Activated CD8-positive, alpha-beta memory T cell treated with anti-CD3 and anti-CD28 coated beads, Interleukin-2, amount 50 U/mL, for 4 hours (primary cell): ENCODE results near the gene KRTAP10-11.
"Not testable (repeated sequence)": the region's sequence is repeated elsewhere in the genome, so short reads cannot be mapped to it uniquely, and the experiment has no call there.

Experiments used
- DNase-seq: peaks from one replicate; pipeline ENCODE4 v3.0.0-alpha.2; 2020

Gene KRTAP10-11

DNA sequence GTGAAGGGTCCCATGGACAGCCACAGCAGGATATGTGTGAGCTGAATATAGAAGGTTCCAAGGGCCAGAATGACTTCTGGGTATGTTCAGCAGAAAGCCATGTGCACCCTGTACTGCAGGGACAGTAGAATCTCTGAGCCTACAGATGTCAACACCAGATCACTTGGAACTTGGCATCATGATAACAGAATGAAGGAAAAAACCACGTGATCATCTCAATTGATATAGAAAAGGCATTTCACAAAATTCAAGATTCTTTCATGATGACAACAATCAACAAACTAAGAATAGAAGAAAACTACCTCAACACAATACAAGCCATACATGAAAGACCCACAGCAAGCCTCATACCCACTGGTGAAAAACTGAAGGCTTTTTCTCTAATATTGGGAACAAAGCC lies 21.4 kb downstream of the KRTAP10-11 start:
- DNase-seq, result no peak

DNA sequence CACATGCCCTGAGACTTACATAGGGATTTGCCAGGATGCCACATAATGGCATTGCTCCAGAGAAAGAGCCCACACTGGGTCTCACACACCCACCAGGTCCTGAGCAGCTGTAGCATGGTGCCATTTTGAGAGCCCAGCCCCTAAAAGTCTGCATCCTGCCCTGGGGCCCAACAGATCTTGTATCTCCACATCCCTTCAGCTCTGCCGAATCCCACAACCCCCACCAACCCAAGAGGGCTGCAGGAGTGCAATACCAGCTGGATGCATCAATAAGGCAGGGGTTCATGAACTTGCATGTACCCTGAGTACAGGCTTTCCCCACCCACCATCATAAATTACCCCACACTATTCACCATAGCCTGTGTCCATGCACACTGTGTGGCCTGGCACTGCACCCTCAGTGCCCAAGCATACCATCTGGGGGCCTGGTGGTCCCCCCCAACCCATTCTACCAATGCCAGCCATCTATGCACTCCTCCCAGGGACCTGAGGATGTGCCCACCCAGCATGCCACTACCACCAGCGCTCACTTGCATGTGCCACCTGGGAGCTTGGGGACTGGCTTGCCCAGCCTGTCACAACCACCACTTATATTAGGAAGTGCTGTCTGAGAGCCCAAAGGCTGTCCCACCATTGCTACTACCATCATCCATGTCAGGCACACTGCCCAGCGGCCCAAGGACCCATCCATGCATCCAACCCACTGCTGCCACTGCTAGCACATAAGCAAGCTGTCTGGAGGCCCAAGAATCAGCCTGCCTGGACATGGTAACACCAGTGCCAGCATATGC lies 24.6 kb downstream of the KRTAP10-11 start:
- no peak for DNase-seq

DNA sequence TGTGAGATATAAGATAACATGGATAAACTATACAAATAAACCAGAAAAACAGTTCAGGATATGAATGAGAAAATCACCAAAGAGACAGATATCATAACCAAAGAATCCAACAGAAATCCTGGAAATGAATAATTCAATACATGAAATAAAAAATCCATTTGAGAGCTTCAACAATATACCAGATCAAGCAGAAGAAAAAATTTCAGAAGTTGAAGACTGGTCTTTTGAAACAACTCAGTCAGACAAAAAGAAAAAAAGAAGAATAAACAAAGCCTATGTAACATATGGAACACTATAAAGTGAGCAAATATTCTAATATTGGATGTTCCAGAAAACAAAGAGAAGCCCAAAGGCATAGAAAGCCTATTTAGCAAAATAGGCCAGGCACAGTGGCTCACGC lies 25.7 kb downstream of the KRTAP10-11 start:
- no peak for DNase-seq

DNA sequence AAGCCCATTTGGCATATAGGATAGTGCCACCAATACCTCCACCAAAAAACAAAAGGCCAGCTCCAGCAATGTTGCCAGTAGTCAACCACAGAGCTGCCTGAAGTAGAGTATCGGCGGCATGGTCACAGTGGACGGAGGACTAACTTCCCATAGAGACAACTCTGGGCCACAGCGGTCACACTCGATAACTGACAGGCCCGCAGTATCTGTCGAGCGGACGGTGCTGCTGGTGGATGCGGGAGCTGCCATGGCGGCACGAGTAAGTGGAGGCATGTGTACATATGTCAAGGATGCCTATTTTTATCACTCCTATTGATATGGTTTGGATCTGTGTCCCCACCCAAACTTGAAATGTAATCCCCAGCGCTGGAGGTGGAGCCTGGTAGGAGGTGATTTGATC lies 31.7 kb downstream of the KRTAP10-11 start:
- DNase-seq, result no peak

DNA sequence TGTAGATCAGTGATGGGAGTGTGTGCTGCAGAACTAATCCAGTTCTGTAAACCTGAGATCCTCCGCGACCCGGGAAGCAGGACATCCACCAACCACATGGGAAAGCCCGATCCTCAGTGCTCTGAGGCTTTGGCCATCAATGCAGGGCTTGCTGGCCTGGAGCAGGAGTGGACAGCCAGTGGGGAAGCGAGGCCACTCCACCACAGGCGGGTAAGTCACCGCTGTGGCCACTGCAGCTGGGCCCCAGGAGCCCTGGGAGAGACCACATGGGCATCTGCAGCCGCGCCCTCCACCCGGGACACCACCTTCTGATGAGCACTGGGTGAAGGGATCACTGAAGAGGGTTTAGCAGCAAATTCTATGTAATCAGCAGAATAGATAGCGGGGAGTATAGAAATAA lies 34.9 kb downstream of the KRTAP10-11 start:
- DNase-seq, result no peak

DNA sequence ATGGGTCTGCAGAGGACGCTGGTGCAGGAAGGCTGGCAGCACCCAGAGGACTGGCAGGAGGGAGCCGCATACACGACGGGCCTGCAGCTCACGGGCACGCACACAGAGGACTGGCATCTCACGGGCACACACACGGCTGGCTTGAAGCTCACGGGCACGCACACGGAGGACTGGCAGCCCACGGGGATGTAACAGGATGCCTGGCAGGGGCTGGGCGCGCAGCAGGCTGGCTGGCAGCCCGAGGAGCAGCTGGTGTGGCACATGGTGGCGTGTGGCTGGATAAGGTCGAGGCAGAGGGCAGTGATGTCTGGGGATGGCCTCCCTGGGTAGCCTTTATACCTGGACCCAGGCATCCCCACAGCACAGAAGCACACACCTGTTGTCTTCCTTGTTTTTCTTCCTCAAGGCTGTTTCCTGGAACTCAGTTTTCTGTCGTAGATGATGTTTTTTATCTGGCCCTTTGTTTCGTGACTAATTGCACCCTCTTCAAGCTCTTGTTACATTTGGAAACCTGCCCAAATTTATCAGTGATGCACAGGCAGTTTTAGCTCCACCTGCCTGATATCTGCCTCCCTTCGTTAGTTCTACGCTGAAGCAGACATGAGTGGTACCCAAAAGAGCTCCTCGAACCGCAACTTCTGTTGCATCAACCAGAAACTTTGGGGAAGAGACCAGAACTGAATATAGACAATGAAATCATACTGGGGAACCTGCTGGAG lies 35.8 kb downstream of the KRTAP10-11 start, which contains the start of gene KRTAP12-1:
KRTAP12-1 (minus strand) TSS at position 303 of the 719 bp plus-strand sequence; CDS start at position 263, 40 bp downstream.
- no peak for DNase-seq

DNA sequence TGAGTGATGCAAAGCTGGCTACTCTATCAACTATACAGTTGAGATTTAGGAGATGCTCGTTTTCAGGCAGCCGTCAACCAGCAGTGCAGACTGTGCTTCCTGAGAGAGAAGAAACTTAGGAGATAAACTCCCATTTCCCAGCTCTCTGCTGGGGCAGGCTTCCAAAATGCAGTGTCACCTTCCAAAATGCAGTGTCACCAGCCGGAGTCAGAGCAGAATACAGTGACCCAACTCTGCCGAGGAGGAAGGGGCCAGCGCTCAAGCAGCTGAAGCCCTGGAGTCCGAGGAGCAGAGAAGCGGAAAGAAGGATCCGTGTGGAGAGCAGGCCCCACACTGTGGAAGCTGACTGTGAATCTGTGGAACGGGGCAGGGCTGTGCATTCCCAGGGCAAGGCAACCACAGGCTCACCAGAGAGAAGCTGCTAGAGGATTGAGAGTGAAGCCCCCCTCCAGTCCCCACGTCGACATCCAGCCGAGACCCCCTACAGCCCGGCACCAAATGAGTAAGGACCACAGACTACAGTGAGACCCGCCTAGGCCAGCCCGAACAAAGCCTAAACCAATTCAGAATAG lies 36.5 kb downstream of the KRTAP10-11 start:
- DNase-seq, result no peak

DNA sequence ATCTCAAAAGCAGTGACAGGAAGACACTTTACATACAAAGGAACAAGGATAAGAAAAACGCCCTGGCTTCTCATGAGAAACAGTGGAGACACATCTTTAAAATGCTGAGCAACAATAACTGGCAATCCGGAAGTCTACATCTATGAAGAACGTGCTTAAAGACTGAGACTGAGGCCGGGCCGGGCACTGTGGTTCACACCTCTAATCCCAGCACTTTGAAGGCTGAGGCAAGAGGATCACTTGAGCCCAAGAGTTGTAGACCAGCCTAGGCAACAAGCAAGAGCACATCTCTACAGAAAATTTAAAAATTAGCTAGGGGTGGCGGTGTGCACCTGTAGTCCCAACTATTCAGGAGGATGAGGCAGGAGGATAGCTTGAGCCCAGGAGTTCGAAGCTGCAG lies 37.9 kb downstream of the KRTAP10-11 start:
- DNase-seq, result no peak

DNA sequence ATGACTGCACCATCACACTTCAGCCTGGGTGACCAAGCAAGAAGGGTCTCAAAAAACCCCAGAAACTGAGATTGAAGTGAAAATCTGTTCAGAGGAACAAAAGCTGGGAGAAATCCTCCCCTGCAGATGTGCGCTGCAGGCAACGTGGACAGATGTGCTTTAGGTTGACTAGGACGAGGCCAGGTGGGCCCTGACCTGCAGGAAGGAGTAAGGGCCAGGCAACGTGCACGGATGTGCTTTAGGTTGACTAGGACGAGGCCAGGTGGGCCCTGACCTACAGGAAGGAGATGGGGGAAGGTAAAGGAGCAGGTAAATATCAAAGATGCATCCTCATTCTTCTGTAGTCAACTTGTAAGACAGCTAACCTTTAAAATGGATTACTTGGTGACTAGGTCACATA lies 38.3 kb downstream of the KRTAP10-11 start:
- no peak for DNase-seq

DNA sequence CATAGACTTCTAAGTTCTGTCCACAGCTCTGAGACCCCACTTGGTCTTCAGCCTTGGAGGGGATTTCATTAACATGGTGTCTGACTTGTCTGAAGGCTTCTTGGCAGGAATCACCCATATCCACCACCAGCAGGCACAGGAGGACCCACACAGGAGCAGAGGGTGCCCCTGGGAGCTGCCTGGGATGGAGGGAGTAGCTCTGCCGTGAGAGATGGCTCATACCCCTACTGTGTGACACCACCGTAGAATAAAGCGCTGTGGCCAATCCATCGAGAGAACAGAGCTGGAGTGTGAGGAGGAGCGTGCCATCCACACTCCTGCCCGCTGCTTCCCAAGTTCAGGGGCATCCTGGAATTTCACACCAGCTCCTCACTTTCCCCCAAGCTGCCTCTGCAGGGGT lies 38.8 kb downstream of the KRTAP10-11 start:
- not testable (repeated sequence) for DNase-seq

DNA sequence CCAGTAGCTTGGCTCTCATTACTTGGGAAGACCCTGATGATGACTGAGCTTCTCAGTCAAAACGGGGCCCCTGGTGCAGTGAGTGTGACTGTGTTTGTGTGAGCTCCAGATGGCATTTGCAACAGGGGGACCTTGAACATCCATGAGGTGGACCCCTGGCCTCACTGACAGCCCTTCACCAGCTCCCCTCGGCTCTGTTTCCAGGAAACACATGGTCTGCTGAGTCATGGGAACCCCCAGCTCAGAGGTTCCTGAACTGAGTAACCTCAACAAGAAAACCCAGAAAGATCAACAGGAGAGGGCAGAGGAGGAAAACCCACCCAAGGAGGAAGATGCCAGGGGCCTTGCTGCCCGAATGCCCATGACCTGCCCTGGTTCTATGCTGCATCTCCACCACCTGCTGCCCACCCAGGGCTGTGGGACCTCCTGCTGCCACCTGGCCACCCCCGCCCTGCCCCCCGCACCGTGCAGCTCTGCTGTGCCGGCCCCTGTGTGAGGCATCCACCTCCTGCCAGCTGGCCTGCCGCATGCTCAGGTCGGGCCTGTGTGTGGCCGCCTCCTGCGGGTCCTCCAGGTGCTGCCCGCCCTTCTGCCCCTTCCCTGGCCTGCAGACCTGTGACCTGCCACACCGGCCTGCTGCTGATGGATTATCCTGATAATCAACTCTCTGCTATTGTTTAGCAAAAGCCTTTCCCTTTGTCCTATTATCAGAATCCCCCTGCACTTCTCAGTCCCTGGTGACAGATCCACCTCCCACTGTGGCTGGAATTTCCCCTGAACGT lies 40.0 kb downstream of the KRTAP10-11 start:
- DNase-seq, result no peak

DNA sequence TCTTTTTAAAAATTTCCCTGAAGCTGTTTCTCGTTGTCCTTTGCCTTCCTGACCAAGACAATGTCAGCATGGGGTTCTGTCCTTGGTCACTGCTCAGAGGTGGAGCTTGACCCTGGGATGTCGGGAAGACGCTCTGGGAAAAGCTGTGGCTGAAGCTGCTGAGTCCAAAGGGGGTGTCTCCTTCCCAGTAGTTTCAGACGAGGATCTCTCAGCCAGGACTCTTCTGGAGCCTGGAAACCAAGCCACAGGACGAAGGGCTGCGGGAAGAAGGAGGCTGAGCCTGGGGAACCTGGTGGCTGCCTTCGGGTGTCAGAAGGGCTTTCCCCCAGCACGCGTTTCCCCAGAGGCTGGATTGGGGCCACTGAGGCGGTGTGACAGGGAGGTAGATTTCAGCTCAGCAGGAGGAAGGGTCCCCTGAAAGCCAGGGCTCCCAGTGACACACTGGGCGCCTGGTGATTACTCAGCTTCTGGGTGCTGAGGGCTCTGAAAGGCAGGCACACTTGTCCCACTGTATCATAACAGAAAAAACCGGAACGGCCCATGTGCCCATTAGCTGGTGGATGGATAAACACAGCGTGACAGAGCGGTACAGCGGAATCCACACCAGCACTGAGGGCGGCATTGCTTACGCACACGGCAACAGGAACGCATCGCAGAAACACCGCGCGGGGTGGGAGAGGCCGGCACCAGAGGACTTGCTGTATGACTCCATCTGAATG lies 40.8 kb downstream of the KRTAP10-11 start:
- DNase-seq, result no peak

DNA sequence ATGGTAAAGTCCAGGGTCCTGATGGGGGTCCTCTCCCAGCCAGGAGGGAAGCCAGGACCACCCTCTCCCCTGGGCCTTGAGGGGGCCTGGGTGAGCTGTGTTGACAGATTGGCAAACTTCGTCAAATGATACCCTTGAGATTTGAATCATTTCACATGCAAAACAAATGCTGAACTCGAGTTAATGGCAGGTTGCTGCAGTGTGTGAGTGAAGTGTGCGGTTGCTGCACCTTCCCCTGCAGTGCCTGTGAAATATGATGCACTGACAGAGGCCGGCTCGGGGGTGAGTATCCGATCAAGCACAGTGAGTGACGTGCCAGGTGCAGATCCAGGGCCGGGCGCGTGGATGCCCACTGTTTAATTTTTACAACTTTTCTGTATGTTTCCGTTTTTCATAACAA lies 41.5 kb downstream of the KRTAP10-11 start:
- DNase-seq, result no peak

DNA sequence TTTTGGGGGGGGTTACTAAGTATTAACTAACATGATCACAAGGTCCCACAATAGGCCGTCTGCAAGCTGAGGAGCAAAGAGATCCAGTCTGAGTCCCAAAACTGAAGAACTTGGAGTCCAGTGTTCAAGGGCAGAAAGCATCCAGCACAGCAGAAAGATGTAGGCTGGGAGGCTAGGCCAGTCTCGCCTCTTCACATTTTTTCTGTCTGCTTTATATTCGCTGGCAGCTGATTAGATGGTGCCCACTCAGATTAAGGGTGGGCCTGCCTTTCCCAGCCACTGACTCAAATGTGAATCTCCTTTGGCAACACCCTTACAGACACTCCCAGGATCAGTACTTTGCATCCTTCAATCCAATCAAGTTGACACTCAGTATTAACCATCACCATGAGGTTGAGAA lies 43.5 kb downstream of the KRTAP10-11 start:
- not testable (repeated sequence) for DNase-seq

DNA sequence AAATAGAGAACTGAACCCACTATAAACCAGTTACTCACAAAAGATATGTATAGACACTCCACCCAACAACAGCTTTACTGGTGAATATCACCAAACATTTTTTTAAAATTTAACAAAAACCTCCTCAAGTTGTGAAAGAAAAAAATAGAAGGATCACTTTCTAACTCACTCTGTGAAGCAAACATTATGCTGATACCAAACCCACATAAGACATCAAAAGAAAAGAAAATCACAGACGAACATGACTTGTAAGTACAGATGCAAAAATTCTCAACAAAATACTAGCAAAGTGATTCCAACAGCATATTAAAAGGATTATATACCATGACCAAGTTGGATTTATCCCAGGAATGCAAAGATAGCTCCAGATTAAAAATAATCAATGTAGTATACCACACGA lies 45.5 kb downstream of the KRTAP10-11 start:
- DNase-seq, result no peak

DNA sequence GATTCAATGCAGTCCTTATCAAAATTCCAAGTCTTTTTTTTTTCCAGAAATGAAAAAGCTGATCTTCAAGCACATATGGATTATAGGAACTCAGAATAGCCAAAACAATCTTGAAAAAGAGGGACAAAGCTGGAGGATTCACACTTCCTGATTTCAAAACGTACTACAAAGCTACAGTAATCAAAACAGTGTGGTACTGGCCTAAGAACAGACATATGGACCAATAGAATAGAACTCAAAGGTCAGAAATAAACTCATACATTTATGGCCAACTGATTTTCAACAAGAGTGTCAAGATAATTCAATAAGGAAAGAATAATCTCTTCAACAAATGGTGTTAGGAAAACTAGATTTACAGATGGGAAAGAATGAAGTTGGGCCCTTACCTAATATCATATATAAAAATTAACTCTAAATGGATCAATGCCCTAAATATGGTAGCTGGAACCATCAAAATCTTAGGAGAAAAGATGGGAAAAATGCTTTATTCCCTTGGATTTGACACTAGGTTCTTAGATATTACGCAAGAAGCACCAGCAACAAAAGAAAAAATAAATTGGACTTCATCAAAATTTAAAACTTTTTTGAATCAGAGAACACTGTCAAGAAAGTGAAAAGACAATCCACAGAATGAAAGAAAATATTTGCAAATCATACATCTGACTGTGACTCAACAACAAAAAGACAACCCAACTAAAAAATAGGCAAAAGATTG lies 46.7 kb downstream of the KRTAP10-11 start:
- no peak for DNase-seq

DNA sequence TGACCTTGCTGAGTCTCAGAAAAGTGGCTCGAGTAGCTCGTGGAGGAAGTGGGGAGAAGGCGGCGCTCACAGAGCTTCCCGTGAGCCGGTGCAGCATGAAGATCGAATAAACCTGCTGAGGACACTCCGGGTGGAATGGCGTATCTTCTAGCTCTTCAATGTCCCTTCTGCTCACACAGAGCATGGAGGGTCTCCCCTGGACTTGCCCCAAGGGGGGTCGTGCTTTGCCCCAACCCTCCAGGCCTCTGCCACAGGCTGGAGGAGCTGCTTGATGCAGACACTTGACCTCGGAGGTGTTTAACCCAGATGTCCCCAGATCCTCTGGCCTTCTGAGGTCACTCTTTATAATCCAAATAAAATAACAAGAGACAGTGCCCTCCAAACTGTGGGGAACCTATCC lies 48.6 kb downstream of the KRTAP10-11 start:
- DNase-seq, result no peak

DNA sequence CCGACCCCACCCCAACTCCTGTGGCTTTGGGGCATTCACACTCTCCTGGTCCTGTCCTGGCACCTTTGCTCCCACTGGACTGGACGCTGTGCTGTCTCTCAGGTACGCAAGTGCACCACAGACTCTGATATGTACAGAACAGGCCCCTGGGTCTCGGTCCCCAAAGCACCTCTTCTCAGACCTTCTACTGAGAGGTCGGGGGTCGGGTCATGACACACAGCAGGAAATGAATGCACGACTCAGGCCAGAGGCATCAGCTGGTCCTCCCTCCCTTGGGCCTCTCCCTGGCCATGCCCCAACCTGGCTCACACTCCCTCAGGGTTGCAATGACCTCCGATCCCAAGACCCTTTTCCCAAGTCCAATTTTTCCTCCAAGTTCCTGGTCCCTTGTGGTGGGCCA lies 49.0 kb downstream of the KRTAP10-11 start:
- DNase-seq, result no peak

DNA sequence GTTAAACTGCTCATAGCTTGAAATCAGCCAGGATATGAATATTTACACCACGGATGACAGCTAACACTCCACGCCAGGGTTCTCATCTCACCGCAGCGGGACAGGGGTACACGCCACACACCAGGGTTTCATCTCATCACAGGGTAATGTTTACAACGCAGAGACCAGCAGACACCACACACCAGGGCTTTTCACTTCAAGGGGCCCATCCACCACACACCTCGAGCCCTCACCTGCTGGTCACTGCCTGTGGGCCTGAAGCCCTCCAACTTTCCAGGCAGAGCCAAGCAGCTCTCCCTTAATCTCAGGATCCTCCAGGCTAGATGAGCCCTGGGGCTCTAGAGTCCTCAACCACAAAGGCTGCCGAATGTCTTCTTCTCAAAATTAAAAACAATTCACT lies 49.4 kb downstream of the KRTAP10-11 start:
- no peak for DNase-seq

DNA sequence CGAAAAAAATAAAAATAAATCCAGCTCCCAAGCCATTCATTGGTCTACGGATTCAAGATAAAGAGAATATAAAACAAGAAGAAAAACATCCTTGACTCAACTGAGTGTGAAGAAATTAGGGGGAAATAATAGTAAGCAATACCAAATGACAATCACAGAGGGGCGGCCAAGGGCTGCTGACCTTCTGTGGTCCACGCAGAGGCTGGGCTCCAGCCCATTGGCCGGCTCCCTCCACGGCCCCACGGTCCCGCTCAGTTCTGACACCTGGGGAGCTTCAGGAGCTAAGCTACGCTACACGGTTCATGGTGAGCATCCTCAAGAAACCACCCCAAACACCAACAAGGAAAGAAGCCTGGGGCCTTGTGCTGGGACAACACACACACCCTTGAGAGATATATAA lies 50.4 kb downstream of the KRTAP10-11 start:
- DNase-seq, result no peak
